Dedifferentiated amniotic fluid mesenchymal stem cell (primary cell): ENCODE measurements around the gene FARP1.

Source experiments
- DNase-seq: peaks from one replicate; pipeline ENCODE4 v3.0.0-alpha.2; 2016; ENCODE audit errors: extremely low spot score

The FARP1 gene

DNA sequence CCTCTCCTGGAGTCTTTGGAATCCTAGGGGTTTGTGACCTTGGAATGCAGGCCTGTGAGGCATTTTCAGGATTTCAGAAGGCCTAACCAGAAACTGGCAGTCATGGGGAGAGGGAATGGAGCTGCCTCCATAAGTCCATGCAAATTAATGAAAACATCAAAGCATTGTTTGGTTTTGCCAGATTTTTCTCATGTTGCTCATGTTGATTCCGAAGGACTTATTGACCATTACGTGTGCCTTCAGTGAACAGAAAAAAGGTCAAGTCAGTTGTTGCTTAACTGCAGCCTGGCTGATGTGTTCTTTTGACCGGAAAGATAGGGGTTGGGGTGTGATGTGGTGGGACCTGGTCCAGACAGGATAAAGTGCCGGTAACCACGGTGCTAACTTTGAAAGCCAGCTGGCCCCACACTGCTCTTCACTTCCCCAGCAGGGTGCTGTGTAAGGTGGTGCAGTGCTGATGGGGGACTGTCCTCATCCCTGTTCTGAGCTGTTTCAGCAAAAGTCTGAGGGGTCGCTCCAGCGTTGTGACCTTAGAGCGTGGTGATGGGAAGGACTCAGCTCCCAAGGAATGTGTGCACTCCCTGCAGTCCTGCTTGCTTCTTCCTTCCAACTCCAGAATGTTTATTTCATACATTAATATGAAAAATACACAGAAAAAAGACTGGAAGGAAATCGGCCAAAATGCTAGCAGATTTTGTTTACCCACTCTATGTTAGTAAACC is 30.7 kb downstream of the FARP1 start:
- peak; percentile 56 for DNase-seq

DNA sequence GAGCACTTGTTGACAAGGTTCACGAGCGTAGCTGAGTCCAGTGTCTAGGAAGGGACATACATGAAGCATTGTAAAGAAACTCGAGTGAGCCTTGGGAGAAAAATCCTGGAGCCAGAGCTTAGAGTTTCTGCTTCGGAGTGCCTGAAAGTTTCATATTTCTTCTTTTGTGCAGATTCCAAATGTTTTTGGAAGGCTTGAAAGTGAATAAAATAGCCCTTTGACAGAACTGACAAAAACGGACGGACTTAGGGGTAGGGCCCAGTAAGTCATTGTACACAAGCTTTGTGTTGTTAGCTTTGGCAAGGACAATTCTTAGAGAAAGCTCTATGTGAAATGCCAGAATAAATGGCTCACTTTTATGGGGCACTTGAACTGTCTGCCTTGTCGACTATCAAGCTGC is 31.4 kb downstream of the FARP1 start:
- no peak for DNase-seq

DNA sequence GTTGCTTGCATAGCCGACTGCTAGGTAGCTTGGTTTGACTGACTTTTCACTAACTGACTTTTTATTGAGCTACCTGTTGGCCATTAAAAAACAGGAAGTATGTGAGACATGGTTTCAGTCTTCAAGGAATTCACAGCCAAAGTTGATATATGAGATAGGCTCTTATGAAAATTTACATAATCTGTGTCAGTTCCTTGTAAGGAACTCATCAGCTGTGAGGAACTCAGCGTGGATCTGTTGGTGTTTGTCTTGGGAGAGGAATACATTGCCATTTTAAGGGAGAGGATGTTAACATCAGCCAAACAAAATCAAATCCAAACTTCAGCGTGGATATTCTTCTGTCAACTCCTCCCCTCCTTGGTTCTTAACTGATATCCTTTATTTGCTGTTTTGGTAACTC is 32.1 kb downstream of the FARP1 start:
- DNase-seq = no peak

DNA sequence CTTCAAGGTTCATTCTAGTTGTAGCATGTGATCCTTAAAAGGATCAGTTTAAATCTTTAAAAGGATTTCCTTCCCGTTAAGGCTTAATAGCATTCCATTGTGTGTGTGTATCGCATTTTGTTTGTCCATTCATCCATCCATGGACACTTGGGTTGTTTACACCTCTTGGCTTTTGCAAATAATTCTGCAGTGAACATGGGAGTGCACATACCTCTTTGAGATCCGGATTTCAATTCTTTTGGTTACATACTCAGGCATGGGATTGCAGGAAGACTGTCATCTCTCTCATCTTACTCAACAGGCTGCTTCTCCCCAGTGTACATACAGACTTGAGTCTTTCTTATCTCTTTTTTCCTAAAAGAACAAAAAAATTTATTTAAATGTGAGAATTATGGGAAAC is 32.9 kb downstream of the FARP1 start:
- no peak for DNase-seq

DNA sequence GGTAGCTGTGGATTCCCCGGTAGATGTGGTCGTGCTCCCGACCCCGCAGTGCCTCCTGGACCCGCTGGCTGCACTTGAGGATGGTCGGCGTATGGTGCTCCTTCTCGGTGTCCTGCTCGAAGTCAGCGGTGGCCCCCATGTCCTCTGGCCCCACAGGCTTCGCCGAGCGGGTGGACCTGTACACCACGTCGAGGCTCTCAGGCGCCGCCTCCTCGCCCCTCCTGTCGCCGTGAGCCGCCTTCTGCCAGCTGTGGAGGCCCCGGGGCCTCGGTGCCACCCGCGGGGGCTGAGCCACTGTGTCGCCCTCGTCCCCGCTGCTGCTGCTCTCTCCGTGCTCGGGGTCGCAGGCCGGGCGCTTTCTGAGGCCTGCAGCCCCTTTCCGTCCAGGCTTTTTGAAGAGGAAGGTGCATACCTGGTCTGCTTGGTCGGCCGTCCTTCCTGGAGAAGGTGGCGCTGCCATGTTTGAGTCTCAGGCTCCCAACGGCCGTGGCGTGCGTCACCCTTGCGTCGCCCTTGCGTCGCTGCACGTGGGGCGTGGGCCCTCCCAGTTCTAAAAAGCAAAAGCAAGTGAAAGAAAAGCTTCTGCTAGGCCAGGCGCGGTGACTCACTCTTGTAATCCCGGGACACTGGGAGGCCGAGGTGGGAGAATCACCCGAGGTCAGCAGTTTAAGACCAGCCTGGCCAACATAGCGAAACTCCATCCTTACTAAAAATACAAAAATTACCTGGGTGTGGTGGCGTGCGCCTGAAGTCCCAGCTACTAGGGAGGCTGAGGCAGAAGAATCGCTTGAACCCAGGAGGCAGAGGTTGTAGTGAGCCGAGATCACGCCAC is 34.1 kb downstream of the FARP1 start, which contains the start of gene RNF113B:
TSS of gene RNF113B (minus strand) at position 493 of the 832 bp plus-strand sequence. CDS start at position 460, 33 bp downstream.
- DNase-seq = no peak

DNA sequence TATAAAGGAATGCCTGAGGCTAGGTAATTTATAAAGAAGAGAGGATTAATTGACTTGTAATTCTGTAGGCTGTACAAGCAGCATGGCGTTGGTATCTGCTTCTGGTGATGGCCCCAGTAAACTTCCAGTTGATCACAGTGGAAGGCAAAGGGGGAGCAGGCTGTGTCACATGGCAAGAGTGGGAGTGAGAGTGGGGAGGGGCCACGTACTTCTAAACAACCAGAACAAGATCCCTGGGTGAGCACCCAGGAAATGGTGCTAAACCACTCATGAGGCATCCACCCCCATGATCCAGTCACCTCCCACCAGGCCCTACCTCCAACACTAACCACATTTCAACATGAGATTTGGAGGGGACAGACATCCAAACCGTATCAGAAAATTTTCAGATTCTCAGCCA is 37.2 kb downstream of the FARP1 start:
- DNase-seq = no peak

- DNase-seq = no peak
Measured at GRCh38 chr13:98181111-98181815, 38.4 kb downstream of the FARP1 start.

DNA sequence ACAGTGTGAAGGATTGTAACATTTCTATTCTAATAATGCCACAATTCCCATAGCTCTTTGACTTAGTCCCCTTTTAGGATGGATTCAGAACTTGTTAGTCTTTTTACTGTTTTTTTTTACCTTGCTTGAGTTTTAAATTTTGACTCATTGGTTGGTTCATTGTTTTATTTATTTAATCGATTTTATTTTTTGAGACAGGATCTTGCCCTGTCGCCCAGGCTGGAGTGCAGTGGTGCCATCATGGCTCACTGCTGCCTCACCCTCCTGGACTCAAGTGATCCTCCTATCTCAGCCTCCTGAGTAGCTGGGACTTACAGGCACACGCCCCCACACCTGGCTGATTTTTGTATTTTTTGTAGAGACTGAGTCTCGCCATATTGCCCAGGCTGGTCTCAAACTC is 39.3 kb downstream of the FARP1 start:
- DNase-seq = no peak

GRCh38 chr13:98182589-98182988 is 39.7 kb downstream of the FARP1 start:
- DNase-seq = no peak

- no peak for DNase-seq
Measured at GRCh38 chr13:98184792-98185191, 41.9 kb downstream of the FARP1 start.

DNA sequence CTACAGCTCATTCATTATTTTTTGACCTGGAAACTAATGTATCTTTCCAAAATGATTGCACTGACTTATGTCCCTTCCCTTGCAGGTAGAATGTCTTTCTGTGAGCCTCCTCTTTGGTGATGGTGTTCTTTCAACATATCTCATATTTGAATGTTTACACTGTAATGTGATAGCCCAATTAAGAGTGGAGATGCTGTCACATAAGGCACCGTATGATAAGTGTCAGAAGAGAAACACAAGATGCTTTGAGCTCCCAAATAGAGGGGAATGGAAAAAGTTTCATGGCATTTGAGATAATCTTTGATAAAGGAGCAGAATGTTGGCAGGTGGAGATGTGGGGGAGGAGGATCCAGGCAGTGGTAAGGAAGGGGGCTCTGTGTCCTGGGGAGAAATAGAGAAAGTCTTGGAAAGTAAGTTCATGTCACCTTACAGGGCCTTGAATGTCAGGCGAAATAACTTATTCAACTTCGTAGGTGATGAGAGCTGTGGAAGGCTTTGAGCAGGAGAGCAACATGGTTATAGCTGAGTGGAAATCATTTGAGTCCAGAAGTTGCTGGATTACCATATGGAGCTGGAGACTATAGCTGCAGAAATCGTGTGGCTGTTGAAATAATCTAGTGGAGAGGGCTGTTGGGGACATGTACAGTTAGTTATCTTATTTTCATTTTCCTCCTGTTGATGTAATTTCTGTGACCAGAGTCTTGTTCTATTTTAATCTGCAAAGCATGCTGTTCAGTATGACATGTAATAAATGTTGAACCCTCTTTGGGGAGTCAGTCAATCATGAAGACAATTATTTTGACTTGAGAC is 44.5 kb downstream of the FARP1 start:
- no peak for DNase-seq

DNA sequence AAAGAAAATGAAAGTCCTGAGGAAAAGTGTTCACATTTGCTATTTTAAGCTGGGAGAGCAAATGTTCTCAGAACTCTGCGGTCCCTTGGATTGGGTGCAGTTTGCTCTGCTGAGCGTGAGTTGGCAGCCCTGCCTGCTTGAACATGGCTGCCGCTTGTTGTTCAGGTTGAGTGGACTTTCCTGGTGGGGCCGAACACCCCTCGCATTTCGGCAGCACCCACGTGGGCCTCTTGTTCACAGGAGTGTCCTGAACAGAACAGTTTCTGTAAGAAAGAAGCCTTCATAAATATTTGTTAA is 45.0 kb downstream of the FARP1 start:
- no peak for DNase-seq

DNA sequence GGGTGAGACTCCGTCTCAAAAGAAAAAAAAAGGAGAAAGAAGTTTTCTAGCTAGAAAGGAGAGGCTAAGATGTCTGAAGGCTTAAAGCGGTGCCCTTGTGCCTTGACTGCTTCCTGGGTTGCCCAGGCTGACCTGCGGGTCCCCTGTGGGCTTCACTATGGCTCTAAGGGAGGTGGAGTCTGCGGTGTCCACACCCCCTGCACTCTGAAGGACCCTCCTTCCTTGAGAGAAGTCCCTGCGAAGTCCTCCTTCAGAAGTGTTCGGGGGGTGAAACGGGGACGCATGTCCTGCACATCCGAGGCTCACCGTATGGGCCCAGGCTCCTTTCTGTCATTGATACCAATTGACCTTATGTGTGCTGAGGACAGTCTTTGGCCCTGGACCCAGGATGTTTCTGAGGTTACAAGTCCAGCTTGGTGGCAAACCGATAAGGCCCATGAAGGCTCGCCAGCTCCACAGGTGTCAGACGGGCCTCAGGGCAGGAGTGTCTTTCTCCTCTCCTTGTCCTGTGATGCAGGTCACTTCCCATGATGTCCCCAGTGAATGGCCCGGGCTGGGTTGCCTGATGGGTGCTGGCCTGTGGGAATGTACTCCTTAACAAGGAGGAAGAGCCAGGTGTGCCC is 45.8 kb downstream of the FARP1 start:
- DNase-seq = no peak

DNA sequence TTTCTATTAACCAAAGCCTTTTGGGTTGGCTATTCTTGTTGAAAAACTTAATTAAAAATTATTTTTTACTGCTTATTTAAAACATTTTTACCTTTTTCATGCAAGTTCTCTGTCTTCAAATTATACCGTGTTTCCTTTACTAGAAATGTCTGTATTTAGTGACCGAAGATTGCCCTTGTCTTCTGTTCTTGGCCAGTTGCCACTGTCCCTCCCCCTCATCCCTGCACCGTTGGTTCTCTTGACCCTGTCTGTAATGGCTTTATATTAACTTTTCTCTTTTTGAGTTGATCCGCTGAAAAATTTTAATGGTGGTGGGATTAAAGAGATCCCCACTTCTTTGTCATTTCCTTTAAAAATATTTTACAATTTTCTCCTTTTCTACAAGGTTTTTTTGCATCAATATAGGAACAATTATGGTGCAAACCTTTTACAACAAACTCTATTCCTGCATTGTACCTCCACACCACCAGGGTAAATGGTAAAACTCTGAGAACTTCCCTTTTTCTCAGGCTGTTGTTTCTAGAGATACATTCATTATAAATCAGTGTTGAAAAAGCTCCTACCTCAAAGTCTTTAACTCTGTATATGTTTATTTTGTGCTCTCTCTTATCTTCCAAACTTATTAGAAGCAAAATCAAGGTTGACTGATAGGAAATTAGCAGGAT is 47.1 kb downstream of the FARP1 start:
- DNase-seq = no peak

- no peak for DNase-seq
Measured at GRCh38 chr13:98190889-98191444, 48.1 kb downstream of the FARP1 start.

DNA sequence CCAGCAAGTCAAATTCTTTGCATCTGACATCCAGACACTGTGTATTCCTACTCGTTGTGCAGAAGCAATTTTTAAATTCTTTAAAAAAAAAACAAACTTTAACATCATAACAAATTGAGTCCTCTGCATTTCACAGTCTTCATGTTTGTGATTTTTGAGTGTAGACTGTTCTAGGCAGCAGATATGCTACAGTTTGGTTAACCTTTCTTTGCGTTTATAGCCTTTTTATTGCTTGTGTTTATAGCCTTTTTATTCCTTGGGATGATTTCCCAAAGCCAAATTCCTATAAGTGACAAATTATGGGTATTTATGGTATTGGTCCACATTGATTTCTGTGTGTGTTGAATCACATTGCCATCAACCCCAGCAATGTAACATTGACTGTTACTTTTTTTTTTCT is 49.1 kb downstream of the FARP1 start:
- DNase-seq = no peak

DNA sequence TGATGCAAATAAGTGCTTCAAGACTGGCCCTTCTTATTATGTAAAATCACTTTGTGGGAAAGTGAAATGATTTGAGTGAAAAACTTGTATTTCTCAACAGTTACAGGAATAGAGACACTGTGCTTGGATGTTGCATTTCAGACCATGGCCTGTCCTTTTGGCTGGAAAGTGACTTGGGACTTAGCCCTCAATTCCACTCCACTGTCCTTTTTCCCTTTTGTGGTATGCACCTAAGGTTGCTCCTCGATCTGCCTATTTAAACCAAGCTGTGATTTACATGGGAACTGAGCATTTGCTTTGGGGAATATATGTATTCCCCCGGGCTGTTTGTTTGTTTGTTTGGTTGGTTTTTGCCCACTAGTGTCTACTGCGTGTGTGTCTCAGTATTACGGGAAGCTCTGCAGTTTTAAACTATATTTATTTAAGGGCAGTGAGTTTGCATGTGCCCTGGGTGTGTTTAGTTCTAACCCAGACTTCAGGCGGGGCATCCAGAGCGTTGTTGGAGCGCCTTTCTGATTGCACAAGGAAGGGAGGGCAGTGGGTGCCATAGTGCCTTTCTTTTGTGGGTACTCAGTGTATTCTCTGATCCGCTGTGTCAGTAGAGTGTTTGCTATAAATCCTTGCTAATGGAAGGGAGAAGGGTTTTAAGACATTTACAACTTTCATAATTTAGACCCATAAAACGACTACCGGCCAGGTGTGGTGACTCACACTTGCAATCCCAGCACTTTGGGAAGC is 52.3 kb downstream of the FARP1 start:
- no peak for DNase-seq

DNA sequence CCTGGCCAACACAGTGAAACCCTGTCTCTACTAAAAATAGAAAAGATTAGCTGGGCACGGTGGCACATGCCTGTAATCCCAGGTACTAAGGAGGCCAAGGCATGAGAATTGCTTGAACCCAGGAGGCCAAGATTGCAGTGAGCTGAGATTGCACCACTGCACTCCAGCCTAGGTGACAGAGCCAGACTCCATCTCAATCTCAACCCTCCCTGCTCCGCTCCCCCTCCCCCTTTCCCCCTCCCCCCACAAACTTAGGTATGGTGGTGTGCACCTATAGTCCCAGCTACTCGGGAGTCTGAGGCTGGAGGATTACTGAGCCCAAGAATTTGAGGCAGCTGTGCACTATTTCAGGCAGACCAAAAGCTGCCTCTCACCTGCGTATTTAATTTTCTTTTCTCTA is 55.8 kb downstream of the FARP1 start:
- DNase-seq = no peak

GRCh38 chr13:98199480-98199879 is 56.6 kb downstream of the FARP1 start:
- no peak for DNase-seq
